Ishikawa (cell line): Measurements from ENCODE around the gene NELFE.

Experiments used
- CEBPB ChIP-seq: IDR thresholded peaks from 2 replicates; pipeline ENCODE4 v1.6.1; 2012
- CREB1 ChIP-seq: IDR thresholded peaks from 2 replicates; pipeline ENCODE4 v1.6.1; 2012; ENCODE audit warnings: low read depth
- EGR1 ChIP-seq: IDR thresholded peaks from 2 replicates; pipeline ENCODE4 v1.6.1; 2012
- EP300 ChIP-seq: IDR thresholded peaks from 2 replicates; pipeline ENCODE4 v1.6.1; 2012; ENCODE audit warnings: borderline replicate concordance
- FOXM1 ChIP-seq: IDR thresholded peaks from 2 replicates; pipeline ENCODE4 v1.6.1; 2012; ENCODE audit warnings: low read depth, borderline replicate concordance
- MAX ChIP-seq: IDR thresholded peaks from 2 replicates; pipeline ENCODE4 v1.6.1; 2012
- NFIC ChIP-seq: IDR thresholded peaks from 2 replicates; pipeline ENCODE4 v1.6.1; 2012
- RAD21 ChIP-seq: IDR thresholded peaks from 2 replicates; pipeline ENCODE4 v1.6.1; 2012; ENCODE audit warnings: low read depth
- REST ChIP-seq: IDR thresholded peaks from 2 replicates; pipeline ENCODE4 v1.6.1; 2012; ENCODE audit warnings: low read depth, mild to moderate bottlenecking
- TAF1 ChIP-seq: IDR thresholded peaks from 2 replicates; pipeline ENCODE4 v1.6.1; 2012; ENCODE audit warnings: low read depth, mild to moderate bottlenecking
- TCF12 ChIP-seq: IDR thresholded peaks from 2 replicates; pipeline ENCODE4 v1.6.1; 2012; ENCODE audit warnings: low read depth
- TEAD4 ChIP-seq: IDR thresholded peaks from 2 replicates; pipeline ENCODE4 v1.6.1; 2012
- USF1 ChIP-seq: IDR thresholded peaks from 2 replicates; pipeline ENCODE4 v1.6.1; 2012
- YY1 ChIP-seq: IDR thresholded peaks from 2 replicates; pipeline ENCODE4 v1.6.1; 2012; ENCODE audit warnings: low read depth
- ZBTB7A ChIP-seq: IDR thresholded peaks from 2 replicates; pipeline ENCODE4 v1.6.1; 2012; ENCODE audit warnings: low read depth

Gene NELFE

GRCh38 chr6:31946370-31946885 is 12.3 kb downstream of the NELFE start:
- TF ChIP-seq ZBTB7A (no peak), MAX (no peak), EP300 (no peak), YY1 (no peak), CEBPB (no peak), TCF12 (no peak), CREB1 (no peak), REST (no peak), TAF1 (no peak), USF1 (no peak)

GRCh38 chr6:31945507-31946369 is 13.0 kb downstream of the NELFE start, which contains the start of gene CFB:
CFB (plus strand) TSS chr6:31946095; CDS start chr6:31946222, 127 bp downstream.
- TF ChIP-seq NFIC (no peak), YY1 (no peak), CREB1 (no peak), MAX (no peak), FOXM1 (no peak), EP300 (no peak), REST (no peak), TAF1 (no peak), CEBPB (no peak), RAD21 (no peak), EGR1 (no peak), TCF12 (no peak), TEAD4 (no peak), USF1 (no peak), ZBTB7A (no peak)

GRCh38 chr6:31945154-31945506 is 13.6 kb downstream of the NELFE start:
- TF ChIP-seq TAF1 = no peak
- no peak for TF ChIP-seq ZBTB7A
- no peak for TF ChIP-seq CEBPB
- TF ChIP-seq USF1 = no peak
- no peak for TF ChIP-seq TCF12
- no peak for TF ChIP-seq FOXM1
- no peak for TF ChIP-seq MAX
- no peak for TF ChIP-seq TEAD4
- no peak for TF ChIP-seq NFIC
- TF ChIP-seq REST = no peak
- no peak for TF ChIP-seq CREB1
- TF ChIP-seq RAD21 = no peak

- TF ChIP-seq CEBPB (no peak), MAX (no peak), RAD21 (no peak), TCF12 (no peak), REST (no peak), EP300 (no peak), TEAD4 (no peak)
Measured at GRCh38 chr6:31943742-31944141, 15.0 kb downstream of the NELFE start.
